Measurements from ENCODE around the gene EPB41L4B. TPM values are rescaled to one million over a fixed set of nuclear protein-coding genes. Genes with fewer than 3 reads are reported as not detected.

EPB41L4B gene
- total and polyA plus RNA-seq, 8 donors = 36.8 to 122 (median 93.3) TPM

- ATAC-seq (no peak), FAIRE-seq (no peak), DNase-seq (no peak)
- no peaks in the 10 kb centered on the region for H3K9me3 ChIP-seq
- TF ChIP-seq CTCF (IDR thresholded peaks at IDR 0.05) = no peak
- 53 to 88% methylated on average over 1 of the region's 1 CpG for WGBS, 2 donors
- no peak overlapping the region for H3K4me3 ChIP-seq
- H3K27ac ChIP-seq = no peak overlapping the region
- intact Hi-C loops (cut with DNase I) = no loop called here
- no peaks in the 10 kb centered on the region for H3K27me3 ChIP-seq
- H3K36me3 ChIP-seq = no peaks in the 10 kb centered on the region
- H3K4me1 ChIP-seq = no peaks in the 10 kb centered on the region
These were observed 181.0 kb downstream of the EPB41L4B start for GRCh38 chr9:109139851-109140250.

GRCh38 chr9:109138421-109138820, 182.4 kb downstream of the EPB41L4B start:
- no peaks in the 10 kb centered on the region for H3K4me1 ChIP-seq
- FAIRE-seq (no peak), DNase-seq (no peak), ATAC-seq (no peak)
- no peak for TF ChIP-seq CTCF (IDR thresholded peaks at IDR 0.05)
- intact Hi-C loops (cut with DNase I) = no loop called here
- no peaks in the 10 kb centered on the region for H3K27me3 ChIP-seq
- H3K27ac ChIP-seq = no peak overlapping the region
- no peaks in the 10 kb centered on the region for H3K9me3 ChIP-seq
- H3K4me3 ChIP-seq = no peak overlapping the region
- no peaks in the 10 kb centered on the region for H3K36me3 ChIP-seq
- 85 to 92% methylated on average over 2 of the region's 2 CpGs for WGBS, 2 donors

- 86 to 91% methylated on average over 1 of the region's 1 CpG for WGBS, 2 donors
- no peaks in the 10 kb centered on the region for H3K36me3 ChIP-seq
- H3K4me1 ChIP-seq = no peaks in the 10 kb centered on the region
- FAIRE-seq (no peak), DNase-seq (no peak), ATAC-seq (no peak)
- H3K9me3 ChIP-seq = no peaks in the 10 kb centered on the region
- intact Hi-C loops (cut with DNase I) = no loop called here
- no peak overlapping the region for H3K4me3 ChIP-seq
- no peaks in the 10 kb centered on the region for H3K27me3 ChIP-seq
- no peak overlapping the region for H3K27ac ChIP-seq
- TF ChIP-seq CTCF (IDR thresholded peaks at IDR 0.05) = no peak
These were observed 186.7 kb downstream of the EPB41L4B start for GRCh38 chr9:109134167-109134578.

GRCh38 chr9:109133533-109133932, 187.3 kb downstream of the EPB41L4B start:
- ATAC-seq = no peak
- intact Hi-C loops (cut with DNase I) = no loop called here
- Histone ChIP-seq H3K4me1 (no peaks in the 10 kb centered on the region), H3K9me3 (no peaks in the 10 kb centered on the region), H3K27me3 (no peaks in the 10 kb centered on the region), H3K4me3 (no peak overlapping the region), H3K27ac (no peak overlapping the region), H3K36me3 (no peaks in the 10 kb centered on the region)
- TF ChIP-seq CTCF (IDR thresholded peaks at IDR 0.05) = no peak
- DNase-seq = no peak
- no peak for FAIRE-seq
- 90% methylated on average over 2 of the region's 2 CpGs for WGBS, 2 donors

GRCh38 chr9:109132567-109133021, 188.3 kb downstream of the EPB41L4B start:
- WGBS, 2 donors = 67 to 86% methylated on average over 2 of the region's 2 CpGs
- ATAC-seq = no peak
- Histone ChIP-seq H3K9me3 (no peaks in the 10 kb centered on the region), H3K36me3 (no peaks in the 10 kb centered on the region), H3K4me1 (no peaks in the 10 kb centered on the region), H3K27ac (no peak overlapping the region), H3K27me3 (no peaks in the 10 kb centered on the region), H3K4me3 (no peak overlapping the region)
- TF ChIP-seq CTCF (IDR thresholded peaks at IDR 0.05) = no peak
- DNase-seq = no peak
- intact Hi-C loops (cut with DNase I) = no loop called here
- FAIRE-seq = no peak
